Stimulated activated effector memory CD8-positive, alpha-beta T cell treated with anti-CD3 and anti-CD28 coated beads, Interleukin-12 subunit alpha, Interleukin-12 subunit beta, amount 100 ng/mL, for 72 hours (primary cell): ENCODE results near the gene MYH10.

Experiments
- ATAC-seq: fragments of 150-1000 bp; cut with Tn5 transposase; 2 replicates; pipeline ENCODE4 v1.10.0; 2021
- DNase-seq, 2 donors: peaks; one replicate each; pipeline ENCODE4 v3.0.0; 2021 to 2022; ENCODE audit warnings: low spot score in 2 of 2
- H3K27ac Mint-ChIP-seq: one replicate; pipeline ENCODE4 v1.8.0; 2022; ENCODE audit warnings: mild to moderate bottlenecking, mixed read lengths
- H3K36me3 Mint-ChIP-seq: one replicate; pipeline ENCODE4 v1.8.0; 2022; ENCODE audit warnings: mild to moderate bottlenecking, mixed read lengths
- H3K4me1 Mint-ChIP-seq: one replicate; pipeline ENCODE4 v1.8.0; 2022; ENCODE audit warnings: mixed read lengths
- H3K4me3 Mint-ChIP-seq: one replicate; pipeline ENCODE4 v1.8.0; 2022; ENCODE audit warnings: mild to moderate bottlenecking, mixed read lengths
- H3K9me3 Mint-ChIP-seq: one replicate; pipeline ENCODE4 v1.8.0; 2022; ENCODE audit warnings: mixed read lengths

Gene MYH10

DNA sequence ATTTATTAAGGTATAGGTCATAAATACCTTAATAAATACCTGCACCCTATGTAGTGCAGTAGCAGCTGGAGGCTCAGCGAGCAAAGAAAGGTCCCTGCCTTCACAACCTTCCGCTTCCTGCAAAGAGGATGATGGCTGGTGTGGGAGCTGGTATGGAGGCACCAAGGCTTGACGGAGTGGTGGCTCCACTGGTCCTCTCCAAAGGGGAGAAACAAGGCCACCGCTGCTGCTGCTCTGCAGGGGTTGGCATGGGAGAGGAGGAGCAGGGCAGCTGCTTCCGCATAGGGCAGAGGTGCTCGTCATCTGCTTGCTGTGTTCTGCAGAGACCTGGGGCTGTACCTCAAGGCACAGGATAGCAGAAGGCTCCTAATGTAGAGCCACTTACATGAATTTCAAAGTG is 142.0 kb downstream of the MYH10 start:
- peaks cover 5% of the 10 kb centered on the region for H3K36me3 Mint-ChIP-seq
- no peak overlapping the region for H3K27ac Mint-ChIP-seq
- no peak for ATAC-seq
- no peaks in the 10 kb centered on the region for H3K4me1 Mint-ChIP-seq
- H3K4me3 Mint-ChIP-seq = no peak overlapping the region
- H3K9me3 Mint-ChIP-seq = no peaks in the 10 kb centered on the region
- no peak for DNase-seq

DNA sequence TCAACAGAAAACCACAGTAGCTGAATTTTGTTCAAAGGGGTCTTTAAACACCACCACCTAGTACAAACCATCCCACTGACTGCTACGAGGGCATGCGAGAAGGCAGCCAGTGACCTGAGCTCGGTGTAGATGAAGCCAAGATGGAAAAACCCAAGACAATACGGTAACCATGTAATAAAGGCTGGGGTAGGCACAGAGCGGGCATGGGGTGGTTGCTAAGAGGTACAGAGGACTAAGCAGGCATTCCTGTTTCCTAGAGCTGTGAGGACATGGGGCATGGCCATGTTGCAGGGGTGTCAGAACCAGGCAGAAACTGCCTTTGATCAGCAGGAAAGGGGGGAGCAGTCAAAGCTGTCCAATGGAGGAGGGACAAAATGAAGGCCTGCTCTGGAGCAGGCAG is 142.8 kb downstream of the MYH10 start:
- Mint-ChIP-seq H3K36me3 (peaks cover 11% of the 10 kb centered on the region), H3K27ac (no peak overlapping the region), H3K4me1 (no peaks in the 10 kb centered on the region), H3K4me3 (no peak overlapping the region), H3K9me3 (peaks cover 5% of the 10 kb centered on the region)
- ATAC-seq (no peak), DNase-seq (no peak)

DNA sequence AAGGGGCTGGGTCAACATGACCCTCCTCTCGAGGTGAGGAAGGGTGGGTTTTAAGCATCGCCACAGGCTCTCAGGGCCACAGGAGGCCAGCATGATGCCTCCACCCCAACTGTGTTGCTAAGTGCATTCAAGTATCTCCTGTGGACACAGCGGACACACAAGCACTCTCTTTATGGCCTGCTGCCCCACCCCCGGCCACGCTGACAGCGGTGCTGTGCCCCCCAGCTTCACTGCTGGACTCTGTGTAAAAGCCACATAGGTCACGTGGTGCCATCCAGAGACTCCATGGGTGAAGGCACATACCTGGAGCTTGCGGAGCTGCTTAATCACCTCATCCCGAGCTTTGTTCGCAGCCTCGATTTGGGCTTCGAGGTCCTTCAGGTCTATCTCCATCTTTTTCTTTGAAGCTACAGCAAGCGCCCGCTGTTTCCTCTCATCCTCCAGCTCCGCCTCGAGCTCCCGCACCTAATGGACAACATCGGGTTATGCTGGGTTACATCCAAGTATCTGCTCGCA is 143.3 kb downstream of the MYH10 start:
- ATAC-seq = no peak
- Mint-ChIP-seq H3K9me3 (peaks cover 5% of the 10 kb centered on the region), H3K36me3 (peaks cover 17% of the 10 kb centered on the region), H3K4me1 (no peaks in the 10 kb centered on the region), H3K27ac (no peak overlapping the region), H3K4me3 (no peak overlapping the region)
- DNase-seq = no peak

DNA sequence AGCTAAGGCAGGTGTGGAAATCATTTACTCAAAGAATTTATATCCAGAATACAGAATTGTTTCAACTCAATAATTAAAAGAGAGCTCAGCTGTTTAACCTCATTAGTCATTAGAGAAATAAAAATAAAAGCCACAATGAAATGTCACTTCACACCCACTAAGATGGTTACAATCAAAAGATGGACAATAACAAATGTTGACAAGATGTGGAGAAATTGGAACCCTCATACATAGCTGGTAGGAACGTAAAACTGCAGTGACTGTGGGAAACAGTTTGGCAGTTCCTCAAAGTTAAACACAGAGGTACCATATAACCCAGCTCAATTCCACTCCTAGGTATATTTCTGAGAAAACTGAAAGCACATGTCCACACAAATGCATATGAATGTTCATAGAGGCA is 145.0 kb downstream of the MYH10 start:
- Mint-ChIP-seq H3K4me3 (no peak overlapping the region), H3K27ac (no peak overlapping the region), H3K36me3 (peaks cover 30% of the 10 kb centered on the region), H3K4me1 (no peaks in the 10 kb centered on the region), H3K9me3 (peaks cover 5% of the 10 kb centered on the region)
- ATAC-seq (no peak), DNase-seq (no peak)

DNA sequence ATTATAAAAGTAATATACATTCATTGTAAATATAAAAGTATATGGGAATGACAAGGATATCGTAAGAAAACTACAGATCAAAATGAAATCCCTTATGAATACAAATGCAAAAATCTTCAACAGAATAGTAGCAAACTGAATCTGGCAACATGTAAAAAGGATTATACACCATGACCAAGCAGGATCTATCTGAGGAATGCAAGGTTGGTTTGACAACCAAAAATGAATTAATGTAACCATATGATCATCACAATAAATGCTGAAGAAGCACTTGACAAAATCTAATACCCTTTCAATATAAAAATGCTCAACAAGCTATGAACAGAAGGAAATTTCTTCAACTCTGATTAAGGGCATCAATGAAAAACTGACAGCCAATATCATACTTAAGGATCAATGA is 146.1 kb downstream of the MYH10 start:
- DNase-seq = no peak
- H3K4me3 Mint-ChIP-seq = no peak overlapping the region
- H3K9me3 Mint-ChIP-seq = peaks cover 5% of the 10 kb centered on the region
- no peaks in the 10 kb centered on the region for H3K4me1 Mint-ChIP-seq
- no peak for ATAC-seq
- H3K36me3 Mint-ChIP-seq = peaks cover 39% of the 10 kb centered on the region
- H3K27ac Mint-ChIP-seq = no peak overlapping the region

DNA sequence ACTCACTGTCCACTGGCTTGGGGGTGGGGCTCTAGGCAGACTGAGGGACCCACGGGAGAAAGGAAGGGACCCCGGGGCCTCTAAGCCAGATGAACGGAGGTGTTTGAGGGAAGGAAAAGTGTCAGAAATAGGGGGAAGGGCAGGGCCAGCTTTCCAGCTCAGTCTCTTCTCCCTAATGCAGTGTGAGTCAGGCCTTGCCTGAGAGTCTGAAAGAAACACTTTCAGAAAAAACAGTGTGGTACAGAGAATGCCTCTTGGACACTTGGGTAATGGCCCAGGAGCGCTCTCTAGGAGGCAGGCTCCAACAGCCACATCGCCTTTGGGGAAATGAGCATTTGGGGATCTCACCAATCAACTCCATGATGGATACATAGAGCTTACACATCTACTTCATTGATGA is 148.0 kb downstream of the MYH10 start:
- no peaks in the 10 kb centered on the region for H3K4me1 Mint-ChIP-seq
- H3K36me3 Mint-ChIP-seq = peaks cover 47% of the 10 kb centered on the region
- H3K4me3 Mint-ChIP-seq = no peak overlapping the region
- H3K27ac Mint-ChIP-seq = no peak overlapping the region
- ATAC-seq (no peak), DNase-seq (no peak)
- H3K9me3 Mint-ChIP-seq = peaks cover 5% of the 10 kb centered on the region

DNA sequence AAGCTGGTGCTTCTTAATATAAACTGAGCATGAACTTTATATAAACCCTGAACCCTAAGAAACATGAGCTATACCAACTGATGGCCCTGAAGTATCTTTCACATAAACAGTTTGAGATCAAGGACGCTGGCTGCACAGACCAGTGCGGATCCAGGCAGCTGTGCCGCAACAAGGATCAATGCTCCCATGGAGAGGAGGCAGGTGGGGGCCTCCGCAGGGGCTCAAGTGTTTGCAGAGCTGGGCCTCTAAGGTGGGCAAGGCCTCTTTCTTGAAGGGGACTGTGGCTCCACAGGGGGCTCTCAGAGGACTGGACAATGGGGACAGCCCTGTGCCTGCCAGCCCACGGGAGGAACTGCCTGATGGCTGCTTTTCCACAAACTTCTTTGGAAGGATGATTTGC is 148.8 kb downstream of the MYH10 start:
- Mint-ChIP-seq H3K9me3 (peaks cover 5% of the 10 kb centered on the region), H3K36me3 (peaks cover 48% of the 10 kb centered on the region), H3K27ac (no peak overlapping the region), H3K4me3 (no peak overlapping the region), H3K4me1 (no peaks in the 10 kb centered on the region)
- ATAC-seq (no peak), DNase-seq (no peak)

DNA sequence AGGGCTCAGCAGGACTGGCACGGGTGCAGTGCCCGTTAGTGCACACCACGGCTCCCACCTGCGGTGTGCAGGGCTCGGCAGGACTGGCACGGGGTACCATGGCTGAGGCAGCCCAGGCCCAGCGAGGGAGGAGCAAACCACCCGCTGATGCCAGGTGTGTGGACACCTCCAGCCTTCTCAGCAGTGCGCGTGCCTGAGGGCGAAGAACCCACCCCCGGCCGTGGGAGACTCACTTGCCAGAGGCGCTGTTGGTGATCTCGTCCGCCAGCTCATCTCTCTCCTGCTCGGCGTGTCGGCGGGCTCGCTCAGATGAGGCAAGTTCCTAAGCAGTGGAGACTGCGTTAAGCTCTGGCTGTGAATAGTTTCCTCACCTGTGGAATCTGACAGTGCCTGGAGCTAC is 149.4 kb downstream of the MYH10 start:
- H3K36me3 Mint-ChIP-seq = peaks cover 53% of the 10 kb centered on the region
- H3K4me3 Mint-ChIP-seq = no peak overlapping the region
- H3K4me1 Mint-ChIP-seq = no peaks in the 10 kb centered on the region
- no peak for ATAC-seq
- no peak for DNase-seq
- no peak overlapping the region for H3K27ac Mint-ChIP-seq
- peaks cover 5% of the 10 kb centered on the region for H3K9me3 Mint-ChIP-seq

DNA sequence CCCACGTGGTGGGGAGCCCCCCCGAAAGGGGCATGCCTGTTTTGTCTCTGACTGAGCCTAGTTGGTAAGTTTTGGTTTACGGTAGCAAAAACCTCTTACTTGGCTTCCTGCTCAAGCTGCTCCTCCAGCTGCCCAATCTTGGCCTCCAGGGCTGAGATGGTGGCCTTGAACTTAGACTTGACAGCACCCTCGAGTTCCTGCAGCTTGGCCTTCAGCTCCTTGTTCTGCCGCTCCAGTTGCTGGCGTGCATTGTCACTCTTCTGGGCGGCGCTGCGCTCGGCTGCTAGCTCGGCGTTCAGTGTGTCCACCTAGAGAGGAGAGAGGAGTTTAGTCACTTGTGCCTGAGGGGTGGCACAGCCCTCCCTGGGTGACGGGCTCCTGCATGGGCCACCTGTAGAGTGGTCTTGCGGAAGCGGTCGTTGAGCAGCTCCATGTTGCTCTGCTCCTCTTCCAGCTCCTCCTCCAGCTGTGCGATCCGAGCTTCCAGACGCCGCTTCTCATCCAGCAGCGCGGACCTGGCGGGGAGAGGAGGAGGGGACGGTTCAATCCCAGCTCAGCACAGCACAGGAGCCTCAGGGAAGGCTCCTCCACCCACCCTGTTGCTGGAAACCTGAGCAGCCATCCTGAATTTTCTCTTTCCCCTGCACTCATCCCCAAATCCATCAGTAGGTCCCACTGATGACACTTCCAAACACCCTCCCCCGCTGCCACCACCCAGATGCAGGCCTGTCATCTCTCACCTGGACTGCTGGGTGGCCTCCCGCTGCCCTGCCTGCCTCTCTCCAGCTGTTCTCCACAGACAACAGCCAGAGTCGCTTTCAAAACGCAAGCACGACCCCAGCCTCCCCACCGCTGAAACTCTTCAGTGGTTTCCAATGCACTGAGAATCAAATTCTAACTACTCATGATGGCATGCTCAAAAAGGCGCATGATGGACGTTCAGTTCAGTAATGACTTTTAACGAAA is 150.2 kb downstream of the MYH10 start:
- no peak for ATAC-seq
- Mint-ChIP-seq H3K9me3 (peaks cover 5% of the 10 kb centered on the region), H3K27ac (no peak overlapping the region), H3K36me3 (peaks cover 61% of the 10 kb centered on the region), H3K4me1 (peaks cover 7% of the 10 kb centered on the region), H3K4me3 (no peak overlapping the region)
- DNase-seq = no peak

DNA sequence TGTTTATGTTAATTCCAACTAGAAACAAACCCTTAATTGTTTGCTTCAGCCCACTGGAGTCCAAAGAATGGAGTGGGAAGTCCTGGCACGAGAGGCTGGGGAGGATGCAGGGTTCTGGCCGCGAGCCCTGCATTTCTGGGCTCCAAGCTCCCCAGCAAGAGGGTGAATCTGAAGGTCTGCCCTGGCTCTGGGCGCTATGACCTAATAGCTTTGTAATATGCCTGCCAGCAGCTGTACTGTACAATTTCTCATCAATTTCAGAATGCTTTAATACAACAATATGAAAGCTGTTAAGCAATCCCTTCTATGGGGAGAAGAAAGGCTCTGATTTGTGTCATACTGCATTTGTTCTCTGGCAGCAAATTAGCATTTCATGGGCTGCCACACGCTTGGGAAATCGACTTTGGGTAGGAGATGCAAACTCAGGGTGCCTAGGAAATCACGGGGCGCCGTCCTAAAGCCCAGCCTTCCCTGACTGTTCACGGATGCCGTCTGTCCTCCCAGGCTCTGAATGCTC is 151.0 kb downstream of the MYH10 start:
- ATAC-seq (no peak), DNase-seq (no peak)
- peaks cover 11% of the 10 kb centered on the region for H3K4me1 Mint-ChIP-seq
- H3K36me3 Mint-ChIP-seq = peaks cover 69% of the 10 kb centered on the region
- peaks cover 5% of the 10 kb centered on the region for H3K9me3 Mint-ChIP-seq
- no peak overlapping the region for H3K4me3 Mint-ChIP-seq
- H3K27ac Mint-ChIP-seq = no peak overlapping the region

DNA sequence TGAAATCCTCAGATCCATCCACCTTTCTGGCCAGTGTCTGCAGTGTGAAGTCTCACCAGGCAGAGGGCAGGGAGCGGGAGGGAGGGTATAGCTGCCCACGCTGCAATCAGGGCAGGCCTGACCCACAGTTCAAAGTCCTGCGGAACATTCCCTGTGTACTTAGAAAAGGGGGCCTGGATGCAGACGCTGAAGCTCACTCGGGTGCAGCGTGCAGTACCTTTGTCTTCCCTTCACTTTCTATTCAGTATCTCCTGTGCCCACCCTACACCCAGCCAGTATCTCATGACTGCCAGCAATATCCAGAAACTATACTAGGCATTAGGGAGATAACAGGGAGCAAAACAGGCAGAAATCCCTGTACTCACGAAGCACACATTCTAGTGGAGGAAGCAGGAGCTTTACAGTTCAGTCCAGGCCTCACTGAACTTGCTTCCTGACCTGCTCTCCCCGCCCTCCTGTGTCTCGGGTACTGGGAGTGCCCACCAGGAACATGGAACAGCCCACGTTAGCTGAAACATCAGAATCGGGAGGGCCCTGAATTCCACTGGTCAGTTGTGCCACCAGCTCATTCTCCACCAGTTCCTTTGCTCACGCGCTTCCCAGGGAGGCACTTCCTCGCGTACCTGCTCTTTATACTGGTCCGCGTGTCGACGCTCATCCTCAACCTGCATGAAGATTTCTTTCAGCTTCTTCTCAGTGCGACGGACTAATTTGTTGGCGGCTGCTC is 152.6 kb downstream of the MYH10 start:
- Mint-ChIP-seq H3K27ac (peak overlapping the region; percentile 39), H3K9me3 (peaks cover under 1% of the 10 kb centered on the region), H3K4me3 (no peak overlapping the region), H3K4me1 (peaks cover 11% of the 10 kb centered on the region), H3K36me3 (peaks cover 80% of the 10 kb centered on the region)
- no peak for DNase-seq
- no peak for ATAC-seq

DNA sequence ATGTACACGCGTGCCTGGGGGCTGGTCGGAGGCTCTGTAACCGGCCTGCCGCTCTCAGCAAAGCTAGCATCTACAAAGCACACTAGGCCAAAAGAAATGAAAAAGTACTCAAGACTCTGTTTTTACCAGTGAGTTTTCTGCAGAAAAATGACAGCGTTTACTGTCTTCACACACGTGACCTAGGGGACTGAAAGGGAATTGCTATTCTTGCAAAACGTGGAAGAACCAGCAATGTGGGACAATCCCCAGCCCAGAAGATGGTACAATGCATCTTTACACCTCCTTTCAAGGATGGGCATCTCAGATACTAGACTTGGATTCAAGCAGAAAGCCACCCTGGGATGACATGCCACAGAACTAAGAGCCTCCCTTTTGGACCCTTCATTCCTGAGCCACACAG is 153.4 kb downstream of the MYH10 start:
- H3K36me3 Mint-ChIP-seq = peaks cover 78% of the 10 kb centered on the region
- H3K4me1 Mint-ChIP-seq = peaks cover 11% of the 10 kb centered on the region
- no peaks in the 10 kb centered on the region for H3K9me3 Mint-ChIP-seq
- H3K27ac Mint-ChIP-seq = no peak overlapping the region
- ATAC-seq = no peak
- no peak for DNase-seq
- no peak overlapping the region for H3K4me3 Mint-ChIP-seq

DNA sequence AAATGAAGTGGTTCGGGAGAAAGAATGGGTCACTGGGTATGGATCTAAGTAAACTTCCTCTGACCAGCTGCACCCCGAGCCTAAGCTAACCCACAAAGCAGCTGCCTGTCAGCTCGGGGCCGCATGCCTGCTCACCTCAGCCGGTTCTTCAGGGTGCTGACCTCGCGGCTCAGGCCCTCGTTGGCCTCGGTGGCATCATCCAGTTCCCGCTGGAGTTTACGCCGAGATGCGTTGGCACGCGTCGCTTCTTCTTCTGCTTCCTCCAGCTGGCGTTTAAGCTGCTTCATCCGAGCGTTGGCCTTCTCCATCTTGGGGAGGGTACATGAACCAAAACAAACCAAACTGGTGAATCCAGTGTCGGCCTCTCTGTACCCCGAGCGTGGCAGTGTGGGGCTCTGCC is 153.8 kb downstream of the MYH10 start:
- Mint-ChIP-seq H3K4me3 (no peak overlapping the region), H3K27ac (no peak overlapping the region), H3K9me3 (no peaks in the 10 kb centered on the region), H3K4me1 (peaks cover 11% of the 10 kb centered on the region), H3K36me3 (peaks cover 78% of the 10 kb centered on the region)
- DNase-seq (no peak), ATAC-seq (no peak)

DNA sequence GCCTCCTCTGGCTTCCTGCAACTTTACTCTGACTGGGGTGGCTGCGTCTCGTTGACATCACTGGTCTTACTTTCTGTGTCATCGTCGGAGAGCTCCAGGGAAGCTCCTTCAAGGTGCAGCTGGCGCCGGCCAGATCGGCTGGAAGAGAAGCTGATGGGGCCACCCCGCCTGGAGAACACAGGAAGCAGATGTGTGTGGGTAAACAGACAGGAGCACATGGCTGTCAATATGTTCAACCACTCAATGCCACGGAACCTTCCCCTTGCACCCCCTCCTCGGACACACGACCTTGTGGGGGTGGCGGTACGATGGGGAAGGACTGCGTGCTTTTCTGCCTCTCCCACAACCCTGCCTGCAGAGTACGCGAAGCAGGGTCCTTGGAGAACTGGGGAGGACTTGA is 154.7 kb downstream of the MYH10 start:
- H3K36me3 Mint-ChIP-seq = peaks cover 81% of the 10 kb centered on the region
- H3K9me3 Mint-ChIP-seq = no peaks in the 10 kb centered on the region
- no peak overlapping the region for H3K4me3 Mint-ChIP-seq
- ATAC-seq (no peak), DNase-seq (no peak)
- H3K27ac Mint-ChIP-seq = peak overlapping the region; percentile 48
- H3K4me1 Mint-ChIP-seq = peaks cover 11% of the 10 kb centered on the region

DNA sequence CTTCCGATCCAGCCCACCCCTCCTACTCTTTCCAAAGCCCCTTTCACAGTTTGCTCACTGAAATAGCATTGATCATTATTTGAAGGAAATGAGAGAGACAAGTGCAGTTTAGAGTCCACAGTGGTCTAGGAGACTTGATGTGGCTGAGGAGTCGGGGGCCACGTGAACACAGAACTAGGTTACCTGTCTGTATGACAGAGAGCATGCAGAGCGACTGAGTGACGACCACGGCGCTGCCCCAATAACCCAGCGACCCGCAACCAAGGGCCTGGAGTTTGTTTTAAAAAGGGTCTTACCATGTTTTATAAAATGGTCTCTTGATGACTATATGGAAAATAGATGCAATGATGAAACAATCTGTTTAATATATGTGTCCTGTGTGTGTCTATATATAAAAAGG is 155.3 kb downstream of the MYH10 start:
- no peaks in the 10 kb centered on the region for H3K9me3 Mint-ChIP-seq
- H3K4me1 Mint-ChIP-seq = peaks cover 11% of the 10 kb centered on the region

More for the DNA sequence above, 155.3 kb downstream of the MYH10 start:
- Mint-ChIP-seq H3K36me3 (peaks cover 80% of the 10 kb centered on the region), H3K4me3 (no peak overlapping the region), H3K27ac (peak overlapping the region; percentile 48)
- DNase-seq (no peak), ATAC-seq (no peak)
